IMR-90 (cell line): ENCODE results near the gene PCED1B. TPM values are rescaled to one million over a fixed set of nuclear protein-coding genes. Genes with fewer than 3 reads are reported as not detected.

Experiments used
- ATAC-seq: fragments of 200-7000 bp; cut with Tn5 transposase; 2 replicates; pipeline ENCODE4 v1.9.1; 2020; ENCODE audit warnings: low read depth, mild to moderate bottlenecking, moderate library complexity
- BruUV-seq: library from RNA; stranded (reverse); fragments of 400-500 nt; replicated peaks from 2 replicates; lab custom pipeline; 2021; lab: Mats Ljungman, UMichigan
- CTCF ChIA-PET: fragments of 300-600 bp; formaldehyde crosslinking; extraction: SDS; loops from one replicate; lab custom pipeline; 2021; ENCODE audit warnings: antibody characterized with exemption; lab: Yijun Ruan, JAX
- POLR2A ChIA-PET: fragments of 300-600 bp; sonication (Branson Sonifier 250); formaldehyde crosslinking; loops from one replicate; lab custom pipeline; 2022; ENCODE audit warnings: antibody characterized with exemption; ENCODE audit not compliant: unreplicated experiment; lab: Charles Lee
- DNase-seq: peaks from one replicate; pipeline ENCODE4 v3.0.0; 2013
- H2AFZ ChIP-seq: replicated peaks from 2 replicates; pipeline ENCODE3; 2013; ENCODE audit warnings: low read length, mild to moderate bottlenecking; ENCODE audit not compliant: poor library complexity
- H2AK5ac ChIP-seq: 2 replicates; pipeline ENCODE4 v1.6.1; 2013; ENCODE audit warnings: low read depth, low read length, inconsistent platforms
- H2AK9ac ChIP-seq: replicated peaks from 2 replicates; pipeline ENCODE3; 2013; ENCODE audit warnings: mild to moderate bottlenecking, low read depth, low read length, moderate library complexity; ENCODE audit not compliant: poor library complexity
- H2BK120ac ChIP-seq: 2 replicates; pipeline ENCODE4 v1.6.1; 2013; ENCODE audit warnings: low read depth, low read length, inconsistent platforms
- H2BK15ac ChIP-seq: 3 replicates; pipeline ENCODE4 v1.6.1; 2013; ENCODE audit warnings: low read depth, low read length, inconsistent platforms
- H2BK20ac ChIP-seq: 2 replicates; pipeline ENCODE4 v1.6.1; 2013; ENCODE audit warnings: low read depth, mild to moderate bottlenecking, inconsistent platforms, low read length, moderate library complexity
- H2BK5ac ChIP-seq: 2 replicates; pipeline ENCODE4 v1.6.1; 2013; ENCODE audit warnings: mild to moderate bottlenecking, low read depth, low read length, inconsistent platforms; ENCODE audit not compliant: poor library complexity, severe bottlenecking
- H3K14ac ChIP-seq: replicated peaks from 2 replicates; pipeline ENCODE4 v1.6.1; 2013; ENCODE audit warnings: low read depth, low read length, inconsistent platforms
- H3K18ac ChIP-seq: 2 replicates; pipeline ENCODE4 v1.6.1; 2013; ENCODE audit warnings: low read depth, low read length, control low read depth
- H3K23ac ChIP-seq: 2 replicates; pipeline ENCODE4 v1.6.1; 2013; ENCODE audit warnings: low read depth, low read length, inconsistent platforms
- H3K27ac ChIP-seq: 2 replicates; pipeline ENCODE4 v1.5.1; 2013; ENCODE audit warnings: mild to moderate bottlenecking, control low read depth, low read length; ENCODE audit not compliant: insufficient read depth
- H3K27me3 ChIP-seq: 2 replicates; pipeline ENCODE4 v1.6.1; 2013; ENCODE audit warnings: low read length; ENCODE audit not compliant: control insufficient read depth, insufficient read depth
- H3K36me3 ChIP-seq: 2 replicates; pipeline ENCODE4 v1.6.1; 2013; ENCODE audit warnings: low read length, mixed read lengths; ENCODE audit not compliant: control insufficient read depth, insufficient read depth
- H3K4ac ChIP-seq: 2 replicates; pipeline ENCODE4 v1.6.1; 2013; ENCODE audit warnings: low read depth, low read length, inconsistent platforms
- H3K4me1 ChIP-seq: 2 replicates; pipeline ENCODE4 v1.6.1; 2013; ENCODE audit warnings: low read length, mixed read lengths; ENCODE audit not compliant: control insufficient read depth, insufficient read depth
- H3K4me2 ChIP-seq: 2 replicates; pipeline ENCODE4 v1.6.1; 2013; ENCODE audit warnings: low read depth, mild to moderate bottlenecking, control low read depth, low read length, moderate library complexity
- H3K4me3 ChIP-seq: 2 replicates; pipeline ENCODE4 v1.5.1; 2013; ENCODE audit warnings: low read depth, mild to moderate bottlenecking, control low read depth, low read length, moderate library complexity; ENCODE audit not compliant: insufficient read depth
- H3K56ac ChIP-seq: 2 replicates; pipeline ENCODE4 v1.6.1; 2013; ENCODE audit warnings: low read length, inconsistent platforms; ENCODE audit not compliant: insufficient read depth; ENCODE audit errors: extremely low read depth
- H3K79me1 ChIP-seq, 2 experiments: 2 replicates each; pipeline ENCODE4 v1.6.1; 2013; ENCODE audit warnings: low read length in 2 of 2, inconsistent platforms in 1 of 2, low read depth in 1 of 2
- H3K9ac ChIP-seq: 2 replicates; pipeline ENCODE4 v1.6.1; 2013; ENCODE audit warnings: low read depth, low read length, control low read depth
- H3K9me1 ChIP-seq: 2 replicates; pipeline ENCODE4 v1.6.1; 2013; ENCODE audit warnings: low read length, inconsistent platforms; ENCODE audit not compliant: insufficient read depth
- H3K9me3 ChIP-seq: 2 replicates; pipeline ENCODE4 v1.6.1; 2013; ENCODE audit warnings: low read length; ENCODE audit not compliant: control insufficient read depth, insufficient read depth
- H4K20me1 ChIP-seq: 2 replicates; pipeline ENCODE4 v1.6.1; 2013; ENCODE audit warnings: low read length, inconsistent platforms; ENCODE audit not compliant: insufficient read depth
- H4K5ac ChIP-seq: 2 replicates; pipeline ENCODE4 v1.6.1; 2013; ENCODE audit warnings: mild to moderate bottlenecking, low read depth, low read length, control low read depth
- H4K8ac ChIP-seq, 2 experiments: 2 replicates each; pipeline ENCODE4 v1.6.1; 2013; ENCODE audit warnings: low read depth in 2 of 2, low read length in 2 of 2, control low read depth in 1 of 2, inconsistent platforms in 1 of 2
- H4K91ac ChIP-seq: 2 replicates; pipeline ENCODE4 v1.6.1; 2013; ENCODE audit warnings: low read depth, low read length, inconsistent platforms; ENCODE audit not compliant: insufficient read depth
- BHLHE40 ChIP-seq: fragments of 150-350 bp; IDR thresholded peaks from 2 replicates; pipeline ENCODE4 v1.6.1; 2016; ENCODE audit warnings: mild to moderate bottlenecking, low read depth, low read length
- CHD1 ChIP-seq: IDR thresholded peaks from 2 replicates; pipeline ENCODE4 v1.6.1; 2012; ENCODE audit warnings: low read depth, low read length, improper control_type of control experiment
- CTCF ChIP-seq: conservative IDR thresholded peaks from 2 replicates; pipeline ENCODE4 v1.5.1; 2012; ENCODE audit warnings: mild to moderate bottlenecking, low read depth, low read length, improper control_type of control experiment
- ELK1 ChIP-seq: fragments of 150-350 bp; IDR thresholded peaks from 2 replicates; pipeline ENCODE4 v1.6.1; 2016; ENCODE audit warnings: low read depth, mild to moderate bottlenecking, low read length, moderate library complexity, borderline replicate concordance
- FOS ChIP-seq: fragments of 150-350 bp; IDR thresholded peaks from 2 replicates; pipeline ENCODE4 v1.6.1; 2016; ENCODE audit warnings: low read depth, low read length
- POLR2A ChIP-seq: IDR thresholded peaks from 2 replicates; pipeline ENCODE4 v1.6.1; 2012; ENCODE audit warnings: mild to moderate bottlenecking, low read depth, low read length
- RAD21 ChIP-seq: IDR thresholded peaks from 2 replicates; pipeline ENCODE4 v1.6.1; 2012; ENCODE audit warnings: low read length, improper control_type of control experiment
- RCOR1 ChIP-seq: IDR thresholded peaks from 2 replicates; pipeline ENCODE4 v1.6.1; 2012; ENCODE audit warnings: mild to moderate bottlenecking, low read length, improper control_type of control experiment; ENCODE audit not compliant: insufficient replicate concordance
- RFX5 ChIP-seq: IDR thresholded peaks from 2 replicates; pipeline ENCODE4 v1.8.0; 2012; ENCODE audit warnings: low read depth, mild to moderate bottlenecking, low read length, moderate library complexity
- SMC3 ChIP-seq: fragments of 150-350 bp; IDR thresholded peaks from 2 replicates; pipeline ENCODE4 v1.6.1; 2016; ENCODE audit warnings: low read depth, mild to moderate bottlenecking, antibody characterized with exemption, low read length, moderate library complexity
- USF2 ChIP-seq: fragments of 150-350 bp; IDR thresholded peaks from 2 replicates; pipeline ENCODE4 v1.6.1; 2017; ENCODE audit warnings: mild to moderate bottlenecking, antibody characterized with exemption, low read length, low read depth
- WGBS, 2 experiments: methylation state at CpG; one replicate each; pipeline versions ENCODE4 v1.1.5 to v1.1.7; 2013; ENCODE audit warnings: missing lambda C conversion rate in 2 of 2; ENCODE audit not compliant: insufficient read length in 1 of 2; ENCODE audit errors: extremely low coverage in 2 of 2; 5-methylcytosine and 5-hydroxymethylcytosine counted together
- dilution Hi-C: fragments of 300-500 bp; cut with HindIII; formaldehyde crosslinking; loops from one replicate; pipeline ENCODE4 v1.14.3; 2018; ENCODE audit warnings: low sequenced_read_pairs; ENCODE audit not compliant: unreplicated experiment
- in situ Hi-C: fragments of 300-500 bp; cut with MboI; formaldehyde crosslinking; loops from 3 replicates; pipeline ENCODE4 v1.14.3; 2019; ENCODE audit warnings: low sequenced_read_pairs, inconsistent platforms, mixed read lengths
- intact Hi-C: fragments of 100-400 bp; cut with micrococcal nuclease; formaldehyde crosslinking; loops from 2 replicates; pipeline ENCODE4 v1.10.0; 2022
- polyA plus RNA-seq, 3 experiments: library from polyadenylated mRNA; depleted of rRNA; stranded (reverse); fragments of >200 nt; gene quantifications; 2 replicates each; pipeline ENCODE4 v1.2.3, GENCODE V29; 2012; ENCODE audit warnings: low replicate concordance in 1 of 3
- total RNA-seq: library from RNA; depleted of rRNA; stranded (reverse); fragments of >200 nt; gene quantifications from 2 replicates; pipeline ENCODE4 v1.2.3, GENCODE V29; 2012

PCED1B gene
- total and polyA plus RNA-seq, 2 of the 4 experiments (the other 2 are of a cell fraction) = 0.36 to 2.6 TPM

GRCh38 chr12:47032644-47033043 is 46.8 kb upstream of the PCED1B start:
- ATAC-seq = peak; percentile 86
- Histone ChIP-seq H2BK120ac (no peak overlapping the region), H3K56ac (no peak overlapping the region), H4K91ac (no peak overlapping the region), H4K5ac (no peak overlapping the region), H3K27me3 (no peaks in the 10 kb centered on the region), H4K20me1 (no peaks in the 10 kb centered on the region), H3K4me2 (0 out of 2 replicates have a peak overlapping the region, but pooled peaks have one; percentile 39), H2BK15ac (no peak overlapping the region), H3K4me3 (no peak overlapping the region), H3K36me3 (no peaks in the 10 kb centered on the region), H2AK5ac (no peak overlapping the region), H3K9me3 (no peaks in the 10 kb centered on the region), H3K9ac (no peak overlapping the region), H3K27ac (no peak overlapping the region), H2BK20ac (no peak overlapping the region), H2BK5ac (no peak overlapping the region), H3K9me1 (peaks cover 5% of the 10 kb centered on the region; the same call in 1 of the 2 replicates), H2AFZ (no peak overlapping the region), H3K4me1 (peaks cover 6% of the 10 kb centered on the region), H4K8ac (no peak overlapping the region), H3K79me1 (no peaks in the 10 kb centered on the region), H2AK9ac (no peak overlapping the region), H3K4ac (0 out of 2 replicates have a peak overlapping the region, but pooled peaks have one; percentile 1), H3K14ac (no peak overlapping the region), H3K23ac (no peak overlapping the region), H3K18ac (no peak overlapping the region)
- peak; percentile 77 for DNase-seq
- ChIA-PET POLR2A (interaction anchor here (0.7 kb wide), 1 partner anchor 270 kb away, joined by 3 read pairs; no protein-coding TSS in a partner anchor), CTCF (interaction anchor here (0.6 to 2.4 kb wide), 18 partner anchors 8 to 1007 kb away, joined by 3 to 10 read pairs (median 4); no protein-coding TSS in a partner anchor)
- BruUV-seq = no TSS peak
- intact Hi-C loops = loop anchor here (1.0 to 10.0 kb wide), 7 partner anchors 45 to 742 kb away; partner anchors contain the start of genes AMIGO2, PCED1B and SLC48A1
- TF ChIP-seq SMC3 (peak; percentile 91), POLR2A (no peak), ELK1 (no peak), RFX5 (no peak), BHLHE40 (no peak), RAD21 (peak; percentile 86), RCOR1 (no peak), USF2 (no peak), CHD1 (no peak), CTCF (peak; percentile 75), FOS (no peak)
- no CpG with 5 or more reads among the region's 1 CpG for WGBS, 2 experiments
- in situ Hi-C loops = loop anchor here (5.0 to 10.0 kb wide), 3 partner anchors 275 to 652 kb away; no protein-coding TSS in a partner anchor
- dilution Hi-C loops = no loop called here
